ENCODE results near the gene TFAP2A.

Gene TFAP2A

DNA sequence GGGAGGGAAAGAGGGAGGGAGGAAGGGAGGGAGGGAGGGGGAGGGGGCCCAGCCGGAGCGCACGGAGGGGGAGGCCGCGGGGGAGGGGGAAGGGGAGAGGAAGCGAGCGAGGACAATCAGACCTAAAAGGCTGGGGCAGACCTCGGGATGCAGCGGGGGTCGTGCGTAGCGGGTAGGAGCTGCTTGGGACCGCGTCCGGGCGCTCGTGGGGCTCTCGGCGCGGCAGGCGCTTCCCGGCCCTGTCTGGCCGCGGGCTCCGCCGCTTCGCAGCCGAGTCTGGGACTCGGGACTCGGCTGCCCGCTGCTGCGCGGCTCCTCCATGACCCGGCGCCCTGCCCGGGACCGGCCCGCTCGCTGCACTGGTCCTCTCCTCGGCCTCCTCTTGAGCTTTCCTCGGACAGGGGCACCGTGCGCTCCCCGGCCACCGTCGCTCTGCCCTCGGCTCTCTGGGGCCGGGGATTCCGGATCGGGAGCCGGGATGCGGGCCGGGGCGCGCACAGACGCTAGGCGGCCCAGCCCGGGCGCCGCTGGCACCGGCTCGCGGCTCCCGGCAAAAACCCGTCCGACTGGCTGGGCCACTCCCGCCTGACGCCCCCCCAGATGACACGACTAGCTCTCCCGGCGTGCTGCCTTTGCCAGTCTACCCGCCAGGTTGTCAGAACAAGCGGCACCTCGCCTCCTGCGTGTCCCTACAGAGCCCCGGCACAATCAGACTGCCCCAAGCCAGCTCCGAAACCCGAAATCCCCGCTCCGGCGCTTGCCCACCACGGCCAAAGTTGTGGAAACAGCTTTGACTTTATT is 2.2 kb downstream of the TFAP2A start:
- no peak for DNase-seq

DNA sequence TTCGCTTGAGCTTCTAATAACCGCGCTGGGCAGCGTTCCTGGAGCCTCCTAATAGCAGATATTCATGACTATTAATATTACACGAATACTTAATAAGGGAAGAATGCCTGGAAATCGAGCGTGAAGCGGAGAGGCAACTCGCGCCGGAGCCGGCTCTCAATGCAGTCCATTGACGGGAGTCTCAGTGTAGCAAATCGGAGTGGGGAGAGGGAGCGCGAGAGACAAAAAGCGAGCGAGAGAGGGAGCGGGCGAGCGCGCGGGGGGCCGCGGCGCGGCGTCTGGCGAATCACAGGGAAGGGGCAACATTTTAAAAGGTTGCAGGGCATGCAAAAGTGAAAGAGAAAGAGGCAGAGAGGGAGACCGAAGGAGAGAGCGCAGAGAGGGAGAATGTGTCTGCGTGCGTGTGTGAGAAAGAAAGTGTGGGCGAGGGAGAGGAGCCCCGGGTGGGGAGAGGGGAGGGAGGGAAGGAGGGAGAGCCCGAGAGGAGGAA is 2.9 kb downstream of the TFAP2A start:
- DNase-seq: peak; percentile 96

DNA sequence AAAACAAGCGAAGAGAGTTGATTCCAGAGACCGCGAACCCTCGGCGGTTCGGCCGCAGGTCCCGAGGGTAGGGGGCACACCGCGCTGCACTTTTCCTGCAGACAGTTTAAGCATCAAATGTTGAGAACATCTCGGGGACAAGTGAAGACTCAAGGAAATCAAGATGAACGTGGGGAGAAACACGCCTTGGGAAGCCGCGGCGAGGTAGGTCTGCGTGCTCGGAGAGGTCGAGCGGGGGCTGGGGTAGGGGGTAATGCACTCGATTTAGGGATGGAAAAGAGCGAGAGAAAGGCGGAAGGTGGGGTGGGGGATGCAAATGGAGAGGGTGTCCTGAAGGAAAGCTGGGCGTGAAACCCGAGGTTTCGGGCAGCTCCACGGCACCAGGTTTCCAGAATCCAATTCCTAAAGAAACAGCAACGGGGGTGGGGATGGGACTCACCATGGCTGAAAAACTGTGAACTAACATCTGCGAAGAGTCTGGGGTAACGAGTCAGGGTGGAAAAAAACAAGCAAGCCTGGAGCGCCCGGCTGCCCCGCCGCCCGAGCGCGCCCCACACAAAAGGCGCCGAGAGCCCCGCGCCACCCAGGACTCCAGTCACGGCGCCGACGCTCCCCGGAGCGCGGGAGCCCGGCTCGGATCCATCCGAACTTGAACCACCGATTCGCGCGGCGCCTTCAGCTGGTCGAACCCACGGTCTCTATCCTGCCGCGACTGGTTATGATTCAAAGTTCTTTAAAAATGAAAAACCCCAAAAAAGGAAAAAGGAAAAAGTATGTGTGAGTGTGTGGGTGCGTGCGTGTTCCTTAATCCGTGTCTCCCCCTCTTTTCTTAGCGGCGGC is 3.5 kb downstream of the TFAP2A start:
- no peak for DNase-seq

DNA sequence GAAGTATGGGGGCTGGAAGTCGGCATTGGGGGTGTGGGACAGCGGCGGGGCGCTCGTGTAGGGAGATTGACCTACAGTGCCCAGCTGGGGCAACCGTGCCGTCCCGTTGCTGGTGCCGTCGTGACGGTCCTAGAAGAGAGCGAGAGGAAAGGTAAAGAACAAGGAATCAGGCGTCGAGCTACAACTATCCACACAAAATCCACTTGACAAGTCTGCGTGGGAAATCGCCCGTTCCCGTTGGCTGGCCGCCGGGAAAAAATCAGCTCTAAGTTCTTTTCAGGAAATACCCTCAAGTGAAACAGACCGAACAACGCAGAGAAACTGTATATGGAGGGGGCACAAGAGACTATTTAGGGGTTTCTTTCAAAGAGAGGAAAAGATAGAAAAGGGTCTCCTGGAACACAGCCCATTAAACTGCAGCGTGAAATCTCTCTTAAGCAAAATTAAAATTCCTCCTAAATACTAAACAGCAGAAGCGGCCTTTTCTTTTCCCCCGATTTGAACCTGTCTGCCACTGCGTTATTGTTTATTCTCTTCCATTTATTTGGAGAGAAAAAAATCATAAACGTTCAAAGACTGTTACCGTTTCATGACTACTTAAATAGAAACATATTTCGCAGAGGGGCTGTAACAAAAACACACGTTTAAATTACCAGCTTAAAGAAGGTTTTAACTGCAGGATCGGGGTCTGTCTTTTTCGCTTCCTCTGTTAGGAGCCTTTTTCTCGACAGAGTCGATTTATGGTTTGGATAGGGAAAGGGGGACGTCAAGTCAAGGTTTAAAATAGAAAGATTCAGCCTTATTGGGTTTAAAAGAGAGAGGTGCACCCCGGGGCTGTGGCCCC is 4.4 kb downstream of the TFAP2A start:
- no peak for DNase-seq

DNA sequence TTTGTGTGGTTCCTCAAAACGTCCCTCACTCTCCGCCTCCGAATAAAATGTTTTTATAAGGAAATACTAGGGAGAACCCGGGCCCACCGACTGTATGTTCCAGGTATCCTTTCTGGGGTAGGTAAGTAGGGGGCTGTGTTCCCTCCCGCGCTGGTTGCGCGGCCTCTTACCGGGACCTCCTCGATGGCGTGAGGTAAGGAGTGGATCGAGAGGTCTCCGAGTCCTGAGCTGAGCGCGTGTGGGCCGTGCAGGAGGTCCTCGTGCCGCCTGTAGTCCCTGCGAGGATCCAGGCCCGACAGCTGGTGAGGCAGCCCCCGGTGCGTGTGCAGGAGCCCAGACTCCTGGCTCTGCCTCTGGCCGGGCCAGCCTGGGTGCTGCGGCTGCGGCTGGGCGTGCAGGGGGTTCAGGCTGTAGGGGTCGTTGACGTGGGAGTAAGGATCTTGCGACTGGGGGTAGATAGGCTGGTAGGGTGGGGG is 5.1 kb downstream of the TFAP2A start:
- DNase-seq: peak; percentile 17

DNA sequence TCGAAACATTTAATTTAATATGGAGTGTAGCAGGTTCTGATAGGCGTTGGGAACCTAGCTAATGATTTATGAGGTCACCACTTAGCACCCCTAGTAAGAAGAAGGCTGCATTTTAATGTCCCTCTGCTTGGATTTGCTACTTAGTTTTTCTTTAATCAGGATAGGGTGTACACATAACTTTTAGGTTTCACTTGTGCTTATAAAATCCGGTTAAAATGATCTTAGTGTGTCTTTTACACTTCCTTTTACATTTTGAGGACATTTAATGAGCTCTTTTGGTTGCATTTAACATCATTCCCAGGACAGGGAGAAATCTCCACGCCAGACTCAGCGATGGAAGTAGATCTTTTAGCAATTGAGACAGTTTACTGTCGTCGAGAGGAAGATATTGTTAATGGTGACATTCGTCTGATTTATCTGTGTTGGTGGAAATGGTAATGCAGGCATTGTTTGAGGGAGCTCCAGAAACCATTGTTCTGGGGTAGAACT is 5.6 kb downstream of the TFAP2A start:
- no peak for DNase-seq

DNA sequence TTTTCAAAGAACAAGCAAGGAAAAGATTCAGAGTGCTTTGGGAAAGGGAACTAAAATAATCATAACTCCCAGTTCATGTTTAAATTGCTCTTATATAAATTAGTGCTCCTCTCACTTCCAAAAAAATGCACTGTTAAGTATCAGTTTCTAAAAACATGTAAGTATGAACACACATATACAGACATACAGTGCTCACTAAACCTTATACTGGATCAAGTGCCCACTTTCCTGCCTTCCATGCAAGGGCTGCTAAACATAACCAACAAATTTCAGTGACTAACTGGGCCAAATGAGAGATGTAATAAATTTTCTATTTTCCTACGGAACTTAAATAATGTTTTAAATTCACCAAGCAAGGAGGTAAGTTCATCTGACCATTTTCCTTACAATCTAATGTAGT is 6.4 kb downstream of the TFAP2A start:
- DNase-seq: no peak

DNA sequence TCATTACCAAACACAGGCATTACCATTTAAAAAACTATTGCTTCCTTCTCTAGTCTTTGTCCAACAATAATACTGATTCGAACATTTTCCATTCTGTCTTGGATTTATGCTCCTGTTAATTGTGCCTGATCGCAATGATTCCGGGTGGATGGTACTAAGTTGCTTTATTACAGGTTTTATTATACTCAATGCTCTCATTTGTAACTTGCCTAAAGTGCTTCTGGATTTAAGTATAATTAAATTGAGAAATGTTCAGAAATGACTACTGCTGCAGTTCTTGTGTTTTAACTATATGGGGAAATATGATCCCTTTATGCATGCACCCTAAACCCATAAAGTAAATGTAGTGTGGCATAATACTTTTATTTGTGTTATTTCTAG is 7.2 kb downstream of the TFAP2A start:
- DNase-seq: no peak

DNA sequence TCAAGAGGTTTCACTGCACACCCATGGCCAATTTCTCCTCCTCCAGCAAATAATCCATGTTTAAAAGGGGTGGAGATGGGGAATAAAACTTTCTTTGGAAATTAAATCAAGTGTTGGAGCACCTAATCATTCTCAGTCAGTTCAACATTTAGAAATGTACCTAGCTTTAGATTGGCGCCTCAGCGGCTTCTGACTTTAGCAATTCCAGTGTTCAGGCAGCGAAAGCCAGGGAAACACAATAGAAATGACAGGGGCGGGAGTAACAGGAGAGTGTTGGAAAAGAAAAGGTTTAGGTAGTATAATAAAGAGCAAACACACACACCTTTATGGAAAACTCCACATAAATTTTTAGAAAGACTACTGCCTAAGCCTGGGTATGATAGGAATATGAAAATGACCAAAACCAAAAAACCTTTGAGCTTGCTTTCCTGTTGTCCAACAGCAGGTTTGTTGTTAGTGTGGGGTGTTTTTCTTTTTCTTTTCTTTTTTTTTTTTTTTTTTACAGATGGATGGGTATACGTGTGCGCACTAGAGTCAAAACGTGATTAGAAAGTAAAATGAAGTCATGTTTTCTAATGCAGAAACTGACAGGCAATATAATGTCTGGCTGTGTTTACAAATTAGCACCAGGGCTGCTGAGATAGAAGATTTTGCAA is 7.7 kb downstream of the TFAP2A start:
- DNase-seq: no peak

DNA sequence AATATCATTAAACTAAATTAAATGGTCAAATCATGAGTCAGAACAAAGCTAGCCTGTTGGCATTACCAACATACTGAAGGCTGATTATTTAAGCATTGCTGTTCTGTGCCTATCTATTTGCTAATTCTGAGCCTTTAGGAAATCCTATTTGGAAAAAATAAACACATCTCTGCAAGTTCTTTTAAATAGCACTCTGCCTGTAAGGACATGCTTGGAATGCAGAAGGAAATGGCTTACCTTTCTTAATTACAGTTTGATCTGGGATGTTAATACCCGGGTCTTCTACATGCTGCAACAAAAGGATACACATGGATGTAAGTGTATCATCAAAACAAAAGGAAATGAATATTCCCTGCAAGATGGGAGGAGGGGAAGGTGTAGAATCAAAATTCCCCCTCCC is 8.3 kb downstream of the TFAP2A start:
- DNase-seq: no peak

DNA sequence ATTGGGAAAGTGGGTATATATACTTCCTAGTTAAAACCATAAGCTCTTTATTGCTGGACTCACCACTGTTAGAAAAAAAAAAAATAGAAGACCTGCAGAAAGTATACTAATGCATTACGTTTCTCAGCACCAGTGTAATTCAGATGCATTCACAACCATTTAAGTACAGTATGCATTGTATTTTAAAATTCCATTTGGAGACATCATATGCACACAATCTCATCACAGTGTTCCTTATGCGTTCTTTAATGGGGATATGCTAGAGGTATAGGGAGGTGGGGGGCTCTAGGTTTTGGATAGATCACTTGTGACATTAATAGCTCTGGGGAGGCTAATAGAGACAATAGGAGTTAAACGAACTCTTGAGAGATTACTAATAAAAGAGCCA is 9.4 kb downstream of the TFAP2A start:
- DNase-seq: no peak

DNA sequence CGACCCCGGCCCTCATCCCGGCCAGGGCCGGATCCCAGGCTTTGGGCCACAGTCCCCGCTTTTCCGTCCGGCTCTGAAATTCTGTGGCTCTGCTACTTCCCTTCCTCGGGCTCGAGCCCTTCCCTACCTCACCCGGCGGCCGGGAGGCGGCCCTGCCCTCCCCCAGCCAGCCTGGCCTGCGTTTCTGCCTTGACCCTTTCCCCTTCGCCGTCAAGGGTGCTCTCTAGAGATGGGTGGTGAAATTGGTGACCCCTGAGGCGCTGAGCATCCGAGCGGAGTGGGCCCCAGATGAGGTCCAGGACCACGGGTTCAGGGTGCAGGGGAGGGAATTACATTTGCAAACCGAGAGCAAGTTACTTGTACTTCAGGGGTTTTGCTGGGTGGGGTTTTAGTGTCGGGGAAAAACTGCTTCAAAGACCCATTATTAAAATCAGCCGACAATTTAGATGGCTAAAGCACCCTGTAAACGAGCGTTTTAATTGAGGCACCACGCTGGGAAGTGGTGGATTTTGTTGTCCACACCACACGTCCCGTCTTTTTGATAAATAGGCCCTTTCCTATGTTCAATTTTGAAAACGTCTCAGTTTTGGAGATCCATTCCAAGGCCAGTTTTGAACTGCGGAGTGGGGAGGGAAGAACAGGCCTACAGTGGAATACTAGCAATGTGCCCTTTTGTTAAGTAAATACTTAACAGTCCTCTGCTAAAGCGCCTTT is 9.9 kb downstream of the TFAP2A start:
- no peak for DNase-seq

DNA sequence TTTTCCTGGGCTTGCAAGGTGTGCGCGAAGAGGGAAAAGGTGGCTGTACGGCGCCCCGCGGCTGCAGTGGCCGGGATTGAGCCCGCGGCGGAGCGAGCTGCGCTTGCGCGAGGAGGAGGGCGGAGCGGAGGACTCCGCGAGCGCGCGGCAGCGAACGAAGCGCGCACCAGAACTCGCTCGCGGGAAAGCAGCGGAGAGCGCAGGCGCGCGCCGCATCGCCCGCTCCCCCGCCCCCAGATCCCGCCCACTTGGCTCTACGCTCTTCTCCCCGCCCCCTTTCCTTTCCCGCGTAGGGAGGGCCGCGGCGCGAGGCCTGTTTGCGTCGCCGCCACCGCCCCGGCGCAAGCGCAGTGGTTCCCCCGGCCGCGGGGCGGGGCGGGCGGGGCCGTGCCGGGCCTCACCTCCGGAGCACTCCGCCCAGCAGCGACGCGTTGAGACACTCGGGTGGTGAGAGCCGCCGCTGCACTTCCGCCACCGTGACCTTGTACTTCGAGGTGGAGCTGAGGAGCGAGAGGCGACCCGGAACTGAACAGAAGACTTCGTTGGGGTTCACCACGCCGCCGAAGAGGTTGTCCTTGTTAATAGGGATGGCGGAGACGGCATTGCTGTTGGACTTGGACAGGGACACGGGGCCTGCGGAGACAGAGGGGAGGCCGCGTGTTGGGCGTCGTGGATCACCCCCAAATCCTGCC is 10.6 kb downstream of the TFAP2A start:
- DNase-seq: peak; percentile 97

DNA sequence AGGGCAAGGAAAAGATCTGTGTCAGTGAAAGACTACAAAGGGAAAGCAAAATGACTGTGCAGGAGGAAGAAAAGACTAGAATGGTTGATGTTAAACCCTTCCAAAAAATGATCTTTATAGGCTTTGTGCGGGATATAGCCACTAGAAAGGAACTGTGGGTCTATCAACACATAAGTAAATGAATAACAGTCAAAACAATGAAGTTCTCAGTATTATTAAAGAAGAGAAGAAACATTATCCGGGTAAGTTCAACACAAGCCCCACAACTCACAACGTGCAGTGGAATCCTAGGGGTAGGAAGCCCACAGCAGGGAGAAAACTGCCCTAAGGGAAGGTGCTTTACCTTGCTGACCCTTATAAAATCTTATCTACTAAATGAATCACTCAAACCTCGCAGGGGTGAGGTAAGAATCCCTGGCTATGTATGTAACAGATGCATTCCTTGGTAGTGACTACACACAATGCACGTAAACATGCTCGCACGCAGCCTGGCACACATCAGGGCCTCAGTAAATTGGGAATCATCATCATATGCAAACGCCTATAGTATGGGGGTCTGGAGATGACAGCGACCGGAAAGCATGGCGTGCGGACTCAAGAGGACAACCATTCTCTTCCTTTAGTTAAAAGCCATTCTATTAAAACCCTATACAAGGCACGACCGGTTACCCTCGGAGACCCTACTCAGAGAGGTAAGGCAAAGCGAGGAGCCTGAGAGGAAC is 11.3 kb downstream of the TFAP2A start:
- DNase-seq: peak; percentile 96

DNA sequence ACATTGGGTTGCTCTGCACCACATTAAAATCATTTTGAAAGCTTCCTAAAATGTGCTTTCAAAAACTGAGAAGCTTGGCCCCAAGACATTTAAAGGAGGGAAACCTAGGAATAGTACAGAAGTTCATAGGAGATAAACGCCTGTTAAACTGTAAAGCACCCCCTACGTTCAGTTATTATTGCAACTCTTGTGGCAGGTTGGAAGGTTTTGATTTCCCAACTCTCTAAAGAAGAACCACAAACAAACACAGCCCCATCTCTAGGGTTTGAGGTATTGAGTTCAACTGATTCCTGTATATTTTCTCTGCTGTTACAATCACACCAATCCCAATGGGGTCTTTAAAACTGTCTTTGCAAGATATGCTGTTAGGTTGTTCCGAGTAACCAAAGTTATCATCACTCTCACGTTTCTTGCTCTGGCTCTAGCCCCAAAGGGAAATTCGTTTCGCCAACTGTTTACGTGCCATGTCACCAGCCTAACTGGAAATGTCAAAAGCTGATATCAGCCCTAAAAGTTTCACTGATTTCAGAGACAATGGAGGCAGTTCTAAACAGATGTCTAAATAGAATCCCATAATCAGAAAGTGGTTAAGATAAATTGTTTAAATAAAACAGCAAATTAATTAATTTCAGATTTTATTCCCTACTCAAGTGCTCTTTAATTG is 12.1 kb downstream of the TFAP2A start:
- no peak for DNase-seq

DNA sequence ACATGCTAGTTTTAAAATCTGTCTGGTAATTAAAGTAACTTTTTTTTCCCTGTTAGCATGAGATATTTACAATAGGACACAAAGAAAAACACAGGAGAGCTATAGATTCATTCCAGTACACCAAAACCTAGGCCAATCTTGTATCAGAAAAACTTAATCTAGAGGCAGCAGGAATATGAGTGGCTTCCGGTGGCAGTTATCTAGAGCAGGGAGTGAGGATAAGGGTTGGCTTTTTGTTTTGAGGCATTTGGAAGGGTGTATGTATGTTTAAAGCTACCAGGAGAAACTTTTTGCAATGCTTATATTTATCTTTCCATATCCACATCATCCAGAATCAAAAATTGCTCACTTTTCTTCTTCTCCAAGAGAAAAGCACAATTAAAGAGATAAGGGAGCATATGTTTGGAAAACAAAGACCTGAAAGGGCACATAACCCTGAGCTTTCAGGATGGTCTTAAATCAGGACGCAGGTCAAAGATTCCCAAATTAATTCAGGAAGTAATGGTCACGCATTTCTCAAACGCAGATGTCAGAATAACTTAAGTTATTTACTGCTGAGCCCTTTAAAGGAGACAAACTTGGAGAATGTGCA is 13.1 kb downstream of the TFAP2A start:
- no peak for DNase-seq

DNA sequence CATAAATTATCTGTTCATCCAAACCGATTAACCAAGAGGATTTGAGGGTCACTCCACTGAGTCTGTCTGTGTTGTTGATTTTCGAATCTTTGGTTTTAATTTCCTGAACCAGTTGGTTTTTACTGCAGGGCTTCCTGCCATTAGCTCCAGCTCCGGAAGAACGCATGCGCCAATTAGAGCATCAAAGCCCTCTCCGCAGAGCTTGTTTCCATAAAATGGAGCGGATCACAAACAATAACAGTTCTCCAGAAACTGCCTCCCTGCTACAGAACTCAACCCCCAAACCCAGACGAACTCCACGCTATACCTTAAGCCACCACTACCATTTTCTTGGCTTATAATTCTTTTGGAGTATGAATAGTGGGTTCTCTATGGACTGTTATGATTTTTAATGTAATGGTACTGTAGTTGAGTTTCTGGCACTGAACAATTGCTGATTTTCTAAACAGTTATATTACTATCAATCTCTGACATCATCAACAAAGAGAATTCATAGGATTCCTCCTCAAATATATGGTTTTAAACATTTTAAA is 13.8 kb downstream of the TFAP2A start:
- no peak for DNase-seq

DNA sequence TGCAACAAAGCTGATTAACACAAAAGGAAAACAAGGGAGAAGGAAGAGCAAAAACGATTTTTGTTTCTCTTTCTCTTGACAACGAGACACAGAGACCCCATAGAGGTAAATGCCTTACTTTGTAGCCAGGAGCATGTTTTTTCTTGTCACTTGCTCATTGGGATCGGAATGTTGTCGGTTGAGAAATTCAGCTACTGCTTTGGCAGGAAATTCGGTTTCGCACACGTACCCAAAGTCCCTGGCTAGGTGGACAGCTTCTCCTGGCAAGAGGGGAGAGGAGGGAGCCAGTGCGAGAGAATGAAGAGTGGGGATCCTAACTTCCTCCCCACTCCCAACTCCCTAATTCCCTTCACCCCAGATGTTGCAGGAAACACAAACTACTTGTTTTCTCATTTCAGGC is 14.5 kb downstream of the TFAP2A start:
- DNase-seq: no peak

DNA sequence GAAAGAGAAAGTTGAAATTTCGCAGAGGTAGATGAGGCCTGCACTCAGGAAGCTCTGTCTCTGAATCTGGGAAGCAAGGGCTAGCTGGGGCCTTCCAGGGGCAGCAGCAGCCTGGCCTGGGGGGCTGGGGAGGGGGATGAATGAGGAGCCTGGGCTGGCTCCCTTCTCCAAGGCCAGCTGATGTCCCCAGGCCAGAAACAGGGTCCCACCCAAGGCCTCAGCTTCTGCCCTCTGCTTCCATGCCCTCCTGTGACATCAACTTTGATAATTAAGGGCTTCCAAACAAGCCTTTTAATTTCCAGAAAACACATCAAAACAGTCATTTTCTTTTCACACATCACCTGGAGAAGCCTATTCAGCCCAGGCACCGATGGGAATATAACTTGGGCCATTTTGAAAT is 15.4 kb downstream of the TFAP2A start:
- no peak for DNase-seq

Data from NCI-H226 (cell line).